IPS-15b (cell line): ENCODE measurements around the gene GZMB.

Source experiments
- H3K27me3 ChIP-seq: one replicate; pipeline ENCODE4 v1.6.1; 2013; ENCODE audit warnings: low read length; ENCODE audit not compliant: control insufficient read depth, insufficient read depth
- H3K36me3 ChIP-seq: one replicate; pipeline ENCODE4 v1.6.1; 2013; ENCODE audit warnings: low read length; ENCODE audit not compliant: control insufficient read depth, insufficient read depth
- H3K4me1 ChIP-seq: one replicate; pipeline ENCODE4 v1.6.1; 2013; ENCODE audit warnings: mild to moderate bottlenecking, low read length; ENCODE audit not compliant: control insufficient read depth, insufficient read depth
- H3K4me3 ChIP-seq: one replicate; pipeline ENCODE4 v1.5.1; 2013; ENCODE audit warnings: low read depth, low read length
- H3K9ac ChIP-seq: one replicate; pipeline ENCODE4 v1.6.1; 2013; ENCODE audit warnings: low read depth, mild to moderate bottlenecking, low read length
- H3K9me3 ChIP-seq: one replicate; pipeline ENCODE4 v1.6.1; 2013; ENCODE audit warnings: mild to moderate bottlenecking, low read length; ENCODE audit not compliant: control insufficient read depth, insufficient read depth

Gene GZMB

DNA sequence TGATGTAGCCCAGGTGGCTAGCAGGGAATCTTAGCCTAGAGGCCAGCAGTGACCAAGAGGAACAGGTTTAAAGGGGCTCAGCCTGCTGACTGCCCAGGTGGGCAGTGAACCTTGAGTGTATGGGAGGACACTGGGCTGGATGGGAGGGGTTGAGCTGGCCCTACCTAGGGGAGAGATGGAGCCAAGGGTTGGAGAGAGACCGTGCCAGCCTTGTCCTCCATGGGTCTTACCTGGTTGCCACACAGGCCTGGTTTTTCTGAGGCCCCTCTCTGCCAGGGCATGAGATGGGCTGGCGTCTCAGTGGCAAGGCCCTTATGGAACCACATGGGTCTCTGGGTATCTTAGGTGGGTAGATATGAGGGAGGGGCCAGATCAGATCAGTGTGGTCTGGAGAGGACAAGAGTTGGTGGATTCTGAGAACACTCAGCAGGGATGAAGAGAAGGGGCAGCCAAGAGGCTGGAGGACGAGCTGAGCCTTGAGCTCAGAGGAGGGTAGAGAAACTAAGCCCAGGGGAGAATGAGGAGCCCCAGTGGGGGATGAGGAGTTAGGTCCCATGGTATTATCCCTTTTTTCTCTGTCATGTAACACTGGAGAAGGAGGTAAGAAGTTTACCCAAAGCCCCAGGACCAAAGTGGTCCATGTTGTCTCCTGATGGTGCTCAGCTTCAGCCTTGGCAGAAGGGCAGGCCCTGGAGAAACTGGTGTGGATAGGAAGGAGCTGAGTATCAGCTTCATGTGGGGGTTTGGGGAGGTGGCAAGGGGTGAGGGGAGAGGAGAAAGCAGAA is 3.7 kb downstream of the GZMB start:
- H3K4me1 ChIP-seq = no peaks in the 10 kb centered on the region
- no peaks in the 10 kb centered on the region for H3K36me3 ChIP-seq
- H3K4me3 ChIP-seq = no peak overlapping the region
- H3K9ac ChIP-seq = no peak overlapping the region
- H3K9me3 ChIP-seq = no peaks in the 10 kb centered on the region
- H3K27me3 ChIP-seq = no peaks in the 10 kb centered on the region

DNA sequence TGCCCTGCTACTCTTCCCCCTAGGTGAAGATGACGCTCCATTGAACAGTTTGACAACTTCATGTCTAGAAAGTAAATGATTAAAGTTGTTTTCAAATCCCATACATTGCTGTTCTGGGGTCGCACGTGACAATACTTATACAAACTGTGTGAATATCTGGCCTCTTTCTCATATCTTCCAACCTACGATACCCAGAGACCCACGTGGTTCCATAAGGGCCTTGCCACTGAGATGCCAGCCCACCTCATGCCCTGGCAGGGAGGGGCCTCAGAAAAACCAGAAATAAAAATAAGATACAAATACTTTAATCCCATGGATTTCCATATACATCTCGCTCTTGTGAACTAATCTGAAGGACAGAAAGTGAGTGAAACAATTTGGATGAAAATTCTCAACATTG is 4.5 kb downstream of the GZMB start:
- H3K27me3 ChIP-seq = no peaks in the 10 kb centered on the region
- no peak overlapping the region for H3K9ac ChIP-seq
- H3K36me3 ChIP-seq = no peaks in the 10 kb centered on the region
- H3K4me1 ChIP-seq = no peaks in the 10 kb centered on the region
- no peak overlapping the region for H3K4me3 ChIP-seq
- no peaks in the 10 kb centered on the region for H3K9me3 ChIP-seq

DNA sequence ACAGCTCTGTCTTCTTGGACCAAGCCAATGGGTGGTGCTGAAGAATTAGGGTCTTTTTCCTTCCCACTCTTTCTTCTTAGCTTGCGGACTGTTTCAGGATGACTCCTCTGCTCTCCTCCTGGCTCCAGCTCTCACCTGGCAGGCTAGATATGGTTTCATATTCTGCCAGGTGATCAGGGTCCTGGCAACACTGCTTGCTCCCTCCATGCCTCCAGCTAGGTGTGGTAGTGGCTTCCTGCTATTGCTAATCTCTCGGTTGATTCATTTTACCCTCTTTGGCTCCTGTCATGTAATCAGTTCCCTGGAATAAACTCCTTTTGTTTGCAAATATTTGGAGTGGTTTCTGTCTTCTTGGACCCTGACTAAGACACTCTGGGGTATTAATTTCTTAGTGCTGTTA is 20.2 kb downstream of the GZMB start:
- no peaks in the 10 kb centered on the region for H3K36me3 ChIP-seq
- no peak overlapping the region for H3K9ac ChIP-seq
- no peaks in the 10 kb centered on the region for H3K4me1 ChIP-seq
- H3K4me3 ChIP-seq = no peak overlapping the region
- H3K9me3 ChIP-seq = no peaks in the 10 kb centered on the region
- H3K27me3 ChIP-seq = no peaks in the 10 kb centered on the region

- H3K4me3 ChIP-seq = no peak overlapping the region
- H3K36me3 ChIP-seq = no peaks in the 10 kb centered on the region
- H3K9me3 ChIP-seq = no peaks in the 10 kb centered on the region
- no peaks in the 10 kb centered on the region for H3K27me3 ChIP-seq
- no peak overlapping the region for H3K9ac ChIP-seq
- H3K4me1 ChIP-seq = no peaks in the 10 kb centered on the region
Measured at GRCh38 chr14:24613241-24613640, 20.7 kb downstream of the GZMB start.

- Histone ChIP-seq H3K9ac (no peak overlapping the region), H3K9me3 (no peaks in the 10 kb centered on the region), H3K27me3 (no peaks in the 10 kb centered on the region), H3K4me1 (no peaks in the 10 kb centered on the region), H3K4me3 (no peak overlapping the region), H3K36me3 (no peaks in the 10 kb centered on the region)
Measured at GRCh38 chr14:24612196-24612595, 21.8 kb downstream of the GZMB start.

DNA sequence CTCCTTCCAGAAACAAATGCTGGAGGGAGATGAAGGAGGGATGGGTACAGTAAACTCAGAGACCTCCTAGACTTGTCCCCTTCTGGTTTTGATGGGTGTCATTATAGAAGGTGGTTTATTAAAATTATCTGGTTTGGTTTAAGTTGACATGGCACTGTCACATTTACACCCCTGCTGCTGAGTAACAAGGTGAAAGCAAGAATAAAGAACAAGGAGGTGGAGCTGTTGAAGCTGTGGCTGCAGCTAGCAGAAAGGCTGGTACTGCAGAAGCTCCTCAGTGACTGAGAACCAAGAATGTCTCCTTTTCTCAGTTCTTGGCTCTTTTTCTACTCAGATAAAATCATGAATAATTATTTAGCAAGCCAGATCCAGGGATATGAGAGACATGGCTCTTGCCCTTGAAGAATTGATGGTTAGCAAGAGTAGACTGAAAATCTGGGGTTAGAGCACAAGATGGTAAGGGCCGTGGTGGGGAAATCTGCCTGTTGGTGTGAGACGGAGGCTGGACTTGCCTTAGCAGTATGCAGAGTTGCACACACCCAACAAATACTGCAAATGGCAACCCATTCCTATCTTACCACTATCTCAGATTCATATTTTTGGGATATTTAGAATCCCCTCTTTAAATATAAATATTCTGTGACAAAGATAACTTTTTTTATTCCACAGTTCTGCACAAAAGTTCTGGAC is 24.2 kb downstream of the GZMB start, which contains the start of gene GZMH:
TSS of gene GZMH (minus strand) at position 31 of the 690 bp plus-strand sequence. CDS start 72 bp downstream, outside the sequence.
- Histone ChIP-seq H3K27me3 (no peaks in the 10 kb centered on the region), H3K4me1 (no peaks in the 10 kb centered on the region), H3K9ac (no peak within 1 kb of the TSS), H3K4me3 (no peak within 1 kb of the TSS), H3K36me3 (no peaks in the 10 kb centered on the region), H3K9me3 (no peaks in the 10 kb centered on the region)

GRCh38 chr14:24607635-24608514 is 26.1 kb downstream of the GZMB start:
- H3K27me3 ChIP-seq = no peaks in the 10 kb centered on the region
- no peak overlapping the region for H3K9ac ChIP-seq
- H3K4me3 ChIP-seq = no peak overlapping the region
- no peaks in the 10 kb centered on the region for H3K36me3 ChIP-seq
- H3K4me1 ChIP-seq = no peaks in the 10 kb centered on the region
- H3K9me3 ChIP-seq = no peaks in the 10 kb centered on the region

GRCh38 chr14:24607081-24607480 is 26.9 kb downstream of the GZMB start:
- no peak overlapping the region for H3K9ac ChIP-seq
- H3K9me3 ChIP-seq = no peaks in the 10 kb centered on the region
- H3K4me3 ChIP-seq = no peak overlapping the region
- no peaks in the 10 kb centered on the region for H3K27me3 ChIP-seq
- H3K4me1 ChIP-seq = no peaks in the 10 kb centered on the region
- no peaks in the 10 kb centered on the region for H3K36me3 ChIP-seq

DNA sequence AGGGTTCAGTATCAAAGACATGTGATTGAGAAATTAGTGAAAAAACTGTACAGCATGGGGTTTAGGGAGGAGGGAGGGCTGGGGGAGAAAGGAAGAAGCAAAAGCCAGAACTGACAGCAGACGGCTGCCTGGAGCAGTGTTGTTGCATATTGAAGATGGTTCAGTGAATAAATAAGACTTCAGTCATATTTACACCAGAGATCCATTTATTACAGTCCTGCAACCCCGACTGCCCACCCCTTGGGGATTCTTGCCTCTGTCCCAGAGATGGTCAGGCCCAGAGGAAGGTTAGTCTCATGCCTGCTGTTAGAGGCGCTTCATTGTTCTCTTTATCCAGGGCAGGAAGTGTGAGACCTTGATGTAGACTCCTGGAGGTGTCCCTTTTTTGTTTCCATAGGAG is 27.7 kb downstream of the GZMB start:
- no peaks in the 10 kb centered on the region for H3K27me3 ChIP-seq
- H3K36me3 ChIP-seq = no peaks in the 10 kb centered on the region
- H3K9ac ChIP-seq = no peak overlapping the region
- no peak overlapping the region for H3K4me3 ChIP-seq
- no peaks in the 10 kb centered on the region for H3K4me1 ChIP-seq
- no peaks in the 10 kb centered on the region for H3K9me3 ChIP-seq

- H3K9ac ChIP-seq = no peak overlapping the region
- H3K4me1 ChIP-seq = no peaks in the 10 kb centered on the region
- no peaks in the 10 kb centered on the region for H3K27me3 ChIP-seq
- no peak overlapping the region for H3K4me3 ChIP-seq
- no peaks in the 10 kb centered on the region for H3K36me3 ChIP-seq
- no peaks in the 10 kb centered on the region for H3K9me3 ChIP-seq
Measured at GRCh38 chr14:24605435-24606190, 28.4 kb downstream of the GZMB start.

DNA sequence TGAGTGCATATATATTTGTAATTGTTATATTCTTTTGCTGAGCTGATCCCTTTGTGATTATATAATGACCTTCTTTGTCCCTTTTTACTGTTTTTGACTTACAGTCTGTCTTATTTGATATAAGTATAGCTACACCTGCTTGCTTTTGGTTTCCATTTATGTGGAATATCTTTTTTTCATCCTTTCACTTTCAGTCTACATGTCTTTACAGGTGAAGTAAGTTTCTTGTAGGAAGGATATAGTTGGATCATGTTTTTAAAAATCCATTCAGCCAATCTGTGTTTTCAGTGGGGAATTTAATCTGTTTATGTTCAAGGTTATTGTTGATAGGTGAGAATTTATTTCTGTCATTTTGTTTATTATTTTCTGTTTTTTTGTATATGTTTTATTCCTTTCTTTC is 36.6 kb downstream of the GZMB start:
- Histone ChIP-seq H3K36me3 (no peaks in the 10 kb centered on the region), H3K4me1 (peaks cover 4% of the 10 kb centered on the region), H3K9me3 (no peaks in the 10 kb centered on the region), H3K9ac (no peak overlapping the region), H3K27me3 (no peaks in the 10 kb centered on the region), H3K4me3 (no peak overlapping the region)
